ENCODE data around the gene RSPRY1. TPM values are rescaled to one million over a fixed set of nuclear protein-coding genes. Genes with fewer than 3 reads are reported as not detected.

RSPRY1 gene
- total RNA-seq, 3 donors from 2014 or later = 40.6 to 44.1 (median 42.0) TPM

DNA sequence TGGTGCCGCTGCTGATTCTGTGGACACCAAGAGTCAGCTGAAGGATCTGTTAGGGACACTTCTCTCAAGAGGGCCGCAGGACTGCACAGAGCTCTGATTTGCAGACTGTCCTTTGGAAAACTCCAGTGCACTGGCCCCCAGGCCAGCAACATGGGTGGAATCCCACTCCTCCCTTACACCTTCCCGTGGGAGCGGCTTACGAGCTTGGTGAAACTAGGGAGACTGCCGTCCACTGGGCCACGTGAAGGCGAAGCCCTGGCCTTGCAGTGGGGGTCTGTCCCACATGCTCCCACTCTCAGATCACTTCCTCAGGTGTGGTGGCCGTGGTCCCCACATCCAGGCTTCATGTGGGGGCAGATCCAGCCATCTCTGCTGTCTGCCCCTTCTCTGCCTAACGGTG, 36.7 kb upstream of the RSPRY1 start:
- Histone ChIP-seq H3K9me3 (no peaks in the 10 kb centered on the region), H3K4me1 (ENCODE audit: low read depth) (no peaks in the 10 kb centered on the region), H3K4me3 (no peak overlapping the region), H3K36me3 (ENCODE audit: low read depth) (no peaks in the 10 kb centered on the region)
- intact Hi-C loops (cut with DNase I, micrococcal nuclease) = no loop called here
- TF ChIP-seq, protein P1, sequence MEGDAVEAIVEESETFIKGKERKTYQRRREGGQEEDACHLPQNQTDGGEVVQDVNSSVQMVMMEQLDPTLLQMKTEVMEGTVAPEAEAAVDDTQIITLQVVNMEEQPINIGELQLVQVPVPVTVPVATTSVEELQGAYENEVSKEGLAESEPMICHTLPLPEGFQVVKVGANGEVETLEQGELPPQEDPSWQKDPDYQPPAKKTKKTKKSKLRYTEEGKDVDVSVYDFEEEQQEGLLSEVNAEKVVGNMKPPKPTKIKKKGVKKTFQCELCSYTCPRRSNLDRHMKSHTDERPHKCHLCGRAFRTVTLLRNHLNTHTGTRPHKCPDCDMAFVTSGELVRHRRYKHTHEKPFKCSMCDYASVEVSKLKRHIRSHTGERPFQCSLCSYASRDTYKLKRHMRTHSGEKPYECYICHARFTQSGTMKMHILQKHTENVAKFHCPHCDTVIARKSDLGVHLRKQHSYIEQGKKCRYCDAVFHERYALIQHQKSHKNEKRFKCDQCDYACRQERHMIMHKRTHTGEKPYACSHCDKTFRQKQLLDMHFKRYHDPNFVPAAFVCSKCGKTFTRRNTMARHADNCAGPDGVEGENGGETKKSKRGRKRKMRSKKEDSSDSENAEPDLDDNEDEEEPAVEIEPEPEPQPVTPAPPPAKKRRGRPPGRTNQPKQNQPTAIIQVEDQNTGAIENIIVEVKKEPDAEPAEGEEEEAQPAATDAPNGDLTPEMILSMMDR (IDR thresholded peaks at IDR 0.05) = no peak
- no peak for DNase-seq
- ATAC-seq = no peak

DNA sequence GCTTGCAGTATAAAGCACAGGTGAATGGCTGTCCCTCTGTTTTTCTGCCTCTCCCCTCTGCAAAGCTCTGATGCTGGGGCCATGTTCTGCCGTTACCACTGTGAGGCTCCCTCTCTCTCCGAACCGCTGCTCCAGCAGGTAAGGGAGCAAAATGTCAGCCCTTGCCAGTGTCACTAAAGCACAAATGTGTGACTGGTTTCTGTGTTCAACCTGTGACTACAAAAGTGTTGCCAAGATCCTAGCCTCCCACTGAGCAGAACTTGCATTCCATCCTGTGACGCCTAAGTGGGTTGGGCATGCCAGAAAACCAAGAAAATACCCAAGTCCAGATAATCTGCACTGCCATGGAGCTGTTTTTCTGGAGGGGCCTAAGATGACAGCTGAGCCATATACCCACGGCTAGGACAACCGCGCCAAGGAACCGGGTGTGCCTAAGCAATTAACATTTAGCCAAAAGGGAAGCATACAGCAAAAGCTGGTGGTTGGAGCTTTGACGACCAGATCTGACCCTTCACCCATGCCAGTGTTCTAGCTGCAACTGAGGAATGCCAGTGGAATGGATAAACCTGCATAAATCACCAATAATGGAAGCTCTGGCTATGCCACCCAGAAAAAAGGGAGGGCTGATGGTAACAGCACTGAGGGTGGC, 35.3 kb upstream of the RSPRY1 start:
- ATAC-seq = no peak
- Histone ChIP-seq H3K36me3 (ENCODE audit: low read depth) (no peaks in the 10 kb centered on the region), H3K9me3 (no peaks in the 10 kb centered on the region), H3K4me3 (no peak overlapping the region), H3K4me1 (ENCODE audit: low read depth) (no peaks in the 10 kb centered on the region)
- TF ChIP-seq, protein P1 (IDR thresholded peaks at IDR 0.05) = no peak
- intact Hi-C loops (cut with DNase I, micrococcal nuclease) = no loop called here
- DNase-seq = no peak

DNA sequence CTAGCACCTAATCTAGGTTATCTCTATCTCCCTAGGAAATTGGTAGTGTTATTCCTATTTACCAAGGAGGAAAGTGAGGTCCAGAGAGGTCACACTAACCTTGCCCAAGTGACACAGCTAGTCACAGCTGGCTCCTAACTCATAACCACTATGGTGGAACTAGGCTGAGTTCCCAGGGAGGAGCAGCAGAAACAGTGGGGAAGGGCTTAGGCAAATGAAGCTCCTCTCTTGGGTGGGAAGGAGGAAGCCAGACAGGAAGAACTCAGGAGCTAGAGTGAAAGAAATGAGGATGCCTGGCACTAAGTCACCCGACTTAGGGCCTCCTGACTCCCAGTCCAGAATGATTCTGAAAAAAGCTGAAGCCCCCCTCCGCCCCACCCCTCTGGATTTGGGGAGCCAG, 34.8 kb upstream of the RSPRY1 start:
- Histone ChIP-seq H3K4me1 (ENCODE audit: low read depth) (no peaks in the 10 kb centered on the region), H3K9me3 (no peaks in the 10 kb centered on the region), H3K36me3 (ENCODE audit: low read depth) (no peaks in the 10 kb centered on the region), H3K4me3 (no peak overlapping the region)
- no peak for DNase-seq
- TF ChIP-seq, protein P1 (IDR thresholded peaks at IDR 0.05) = no peak
- no peak for ATAC-seq
- intact Hi-C loops (cut with DNase I, micrococcal nuclease) = no loop called here

DNA sequence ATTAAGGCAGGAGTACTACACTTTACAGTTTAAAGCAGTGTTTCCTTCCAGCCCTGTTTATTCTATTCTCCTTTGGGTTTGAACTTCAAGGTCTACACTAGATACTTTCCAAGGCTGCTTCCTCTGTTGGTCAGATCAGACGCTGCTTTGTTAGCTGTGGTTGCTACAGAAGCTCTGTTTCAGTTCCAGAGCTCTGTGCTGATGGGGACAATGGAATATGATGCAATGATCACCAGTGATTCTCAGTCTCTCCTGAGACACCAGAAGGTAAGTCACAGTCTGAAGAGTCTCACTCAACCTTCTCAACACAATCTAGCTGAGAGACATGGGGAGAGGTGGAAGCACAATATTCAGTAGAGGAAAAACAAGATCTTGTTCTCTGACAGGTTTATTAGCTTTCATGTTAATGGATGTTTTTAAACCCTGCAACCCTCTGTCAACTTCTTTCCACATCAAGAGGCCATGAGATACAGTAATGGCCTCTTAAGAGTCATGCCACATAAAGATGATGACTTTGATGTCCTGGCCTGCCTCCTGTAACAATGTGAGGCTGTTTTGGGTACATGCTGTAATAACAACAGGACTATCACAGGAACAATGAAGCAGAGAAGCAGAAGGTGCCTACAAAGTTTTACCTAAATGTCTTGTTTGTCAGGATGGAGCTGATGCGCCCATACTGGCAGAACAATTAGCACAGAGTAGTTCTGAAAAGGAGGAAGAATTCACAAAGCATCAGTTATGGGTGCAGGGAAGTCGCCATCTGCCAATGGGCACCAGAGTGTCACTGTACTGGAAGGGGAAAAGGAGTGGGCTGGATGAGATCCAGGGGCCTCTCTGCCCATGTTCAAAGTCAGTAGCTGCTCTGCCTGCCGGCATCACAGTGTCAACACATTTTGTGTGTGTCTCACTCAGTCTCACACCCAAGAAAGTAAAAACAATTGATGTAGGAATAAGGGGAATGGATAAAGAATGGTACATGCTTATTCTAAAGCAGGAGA, 33.7 kb upstream of the RSPRY1 start:
- TF ChIP-seq, protein P1 (IDR thresholded peaks at IDR 0.05) = no peak
- Histone ChIP-seq H3K4me1 (ENCODE audit: low read depth) (no peaks in the 10 kb centered on the region), H3K36me3 (ENCODE audit: low read depth) (no peaks in the 10 kb centered on the region), H3K9me3 (no peaks in the 10 kb centered on the region), H3K4me3 (no peak overlapping the region)
- no peak for DNase-seq
- ATAC-seq = no peak
- intact Hi-C loops (cut with DNase I, micrococcal nuclease) = no loop called here

DNA sequence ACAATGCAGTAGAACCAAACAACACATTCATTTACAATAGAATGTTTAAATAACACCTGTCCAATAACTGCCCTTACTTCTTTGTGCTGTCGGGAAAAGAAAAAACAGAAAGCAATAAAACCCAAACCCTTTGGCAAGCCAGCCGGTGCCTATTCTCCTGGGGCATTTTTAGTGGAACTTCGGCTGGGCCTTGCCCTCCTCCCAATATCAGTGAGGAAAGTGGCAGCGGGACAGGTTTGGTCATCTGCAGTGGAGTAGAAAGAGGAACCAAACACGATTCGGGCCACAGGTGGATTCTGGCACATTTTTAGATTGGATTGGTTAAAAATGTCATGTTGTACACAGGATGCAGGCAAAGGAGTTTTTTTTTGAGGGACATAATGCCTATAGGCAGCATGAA, 32.3 kb upstream of the RSPRY1 start:
- ATAC-seq = no peak
- Histone ChIP-seq H3K4me3 (no peak overlapping the region), H3K36me3 (ENCODE audit: low read depth) (no peaks in the 10 kb centered on the region), H3K4me1 (ENCODE audit: low read depth) (no peaks in the 10 kb centered on the region), H3K9me3 (no peaks in the 10 kb centered on the region)
- no peak for DNase-seq
- TF ChIP-seq, protein P1 (IDR thresholded peaks at IDR 0.05) = no peak
- intact Hi-C loops (cut with DNase I, micrococcal nuclease) = no loop called here

All from mucosa of descending colon (tissue), 3 donors.